Astrocyte of the hippocampus (primary cell): ENCODE results near the gene OR5H1.
"Not testable (repeated sequence)": the region's sequence is repeated elsewhere in the genome, so short reads cannot be mapped to it uniquely, and the experiment has no call there.

Source experiments
- DNase-seq: peaks from one replicate; pipeline ENCODE4 v3.0.0; 2011; ENCODE audit warnings: low read depth, low spot score

Gene OR5H1

DNA sequence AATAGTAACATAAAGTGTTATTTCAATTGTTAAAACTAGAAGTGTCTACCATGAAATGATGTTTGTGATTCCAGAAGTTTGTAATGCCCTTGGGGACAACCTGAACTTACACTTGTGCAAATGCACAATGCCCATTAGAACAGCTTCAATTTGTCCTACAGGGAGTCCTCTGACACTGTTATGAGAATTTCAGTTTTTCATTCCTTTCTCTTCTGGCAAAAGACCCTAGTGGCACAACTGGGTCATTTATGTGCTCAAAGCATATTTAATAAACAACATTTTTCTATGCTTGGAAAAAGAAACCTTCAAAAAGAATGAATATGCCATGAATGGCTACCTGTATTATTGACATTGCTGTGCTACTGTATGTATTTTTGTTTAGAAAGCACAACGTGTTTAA, at the start of gene OR5H1:
OR5H1 (plus strand) TSS at position 301 of the 400 bp plus-strand sequence. CDS start 1,977 bp downstream, outside the sequence.
- DNase-seq: no peak

DNA sequence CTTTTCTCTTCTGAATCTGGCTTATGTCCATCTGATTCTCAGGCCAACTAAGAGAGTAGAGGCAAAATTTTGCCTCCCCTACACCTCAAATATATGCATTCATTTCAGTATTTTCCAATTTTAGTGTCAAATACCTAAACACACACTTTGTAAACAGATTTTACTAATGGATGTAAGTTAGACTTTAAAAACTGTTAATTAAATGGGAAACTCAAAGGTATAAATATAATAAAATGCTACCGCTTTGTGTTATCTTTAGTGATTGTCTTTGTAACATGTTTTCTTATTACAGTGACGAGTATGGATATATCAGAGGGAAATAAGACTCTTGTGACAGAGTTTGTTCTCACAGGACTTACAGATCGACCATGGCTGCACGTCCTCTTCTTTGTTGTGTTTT, 43.6 kb upstream of the OR5H1 start, which contains the start of gene OR5AC2:
OR5AC2 (plus strand) TSS at position 301 of the 400 bp plus-strand sequence; CDS start at position 301, 0 bp downstream.
- DNase-seq: no peak

DNA sequence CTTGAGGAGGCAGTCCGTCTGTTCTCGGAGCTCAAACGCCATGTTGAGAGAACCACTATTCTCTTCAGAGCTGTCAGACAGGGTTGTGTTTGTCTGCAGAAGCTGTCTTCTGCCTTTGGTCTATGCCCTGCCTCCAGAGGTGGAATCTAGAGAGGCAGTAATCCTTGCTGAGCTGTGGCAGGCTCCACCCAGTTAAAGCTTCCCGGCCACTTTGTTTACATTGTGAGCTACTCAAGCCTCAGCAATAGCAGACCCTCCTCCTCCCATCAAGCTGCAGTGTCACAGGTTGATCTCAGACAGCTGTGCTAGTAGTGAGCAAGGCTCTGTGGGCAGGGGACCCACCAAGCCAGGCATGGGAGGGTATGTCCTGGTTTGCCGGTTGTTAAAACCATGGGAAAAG, 34.6 kb upstream of the OR5H1 start:
- DNase-seq: no peak

DNA sequence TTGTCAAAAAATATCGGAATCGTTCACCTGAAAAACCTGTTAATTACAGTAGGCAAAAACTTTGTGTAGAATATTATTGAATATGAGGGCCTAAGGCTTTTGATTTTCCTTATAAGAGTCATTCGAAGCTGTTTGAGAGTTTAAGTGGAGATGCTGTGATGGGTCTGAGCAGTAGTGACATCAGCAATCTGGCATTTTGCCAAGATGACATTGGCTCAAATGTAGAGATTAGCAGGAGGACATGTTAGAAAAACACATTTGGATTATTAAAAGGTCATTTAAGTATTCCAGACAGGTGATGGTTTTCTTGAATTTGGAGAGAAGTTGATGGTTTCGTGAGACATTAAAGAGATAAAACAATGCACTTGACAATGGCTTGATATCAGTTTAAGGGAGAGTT, 30.7 kb upstream of the OR5H1 start:
- no peak for DNase-seq

DNA sequence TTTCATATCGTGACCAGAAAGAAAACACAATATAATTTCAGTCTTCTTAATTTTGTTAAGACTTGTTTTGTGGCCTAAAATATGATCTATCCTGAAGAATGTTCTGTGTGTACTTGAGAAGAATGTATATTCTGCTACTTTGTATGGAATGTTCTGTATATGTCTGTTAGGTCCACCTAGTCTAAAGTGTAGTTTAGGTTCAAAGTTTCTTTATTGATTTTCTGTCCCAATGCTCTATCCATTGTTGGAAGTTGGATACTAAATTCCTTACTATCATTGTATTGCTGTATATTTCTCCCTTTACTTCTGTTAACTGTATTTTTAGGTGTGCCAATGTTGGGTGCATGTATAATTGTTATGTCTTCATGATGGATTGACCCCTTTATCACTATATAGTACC, 22.4 kb upstream of the OR5H1 start:
- no peak for DNase-seq

DNA sequence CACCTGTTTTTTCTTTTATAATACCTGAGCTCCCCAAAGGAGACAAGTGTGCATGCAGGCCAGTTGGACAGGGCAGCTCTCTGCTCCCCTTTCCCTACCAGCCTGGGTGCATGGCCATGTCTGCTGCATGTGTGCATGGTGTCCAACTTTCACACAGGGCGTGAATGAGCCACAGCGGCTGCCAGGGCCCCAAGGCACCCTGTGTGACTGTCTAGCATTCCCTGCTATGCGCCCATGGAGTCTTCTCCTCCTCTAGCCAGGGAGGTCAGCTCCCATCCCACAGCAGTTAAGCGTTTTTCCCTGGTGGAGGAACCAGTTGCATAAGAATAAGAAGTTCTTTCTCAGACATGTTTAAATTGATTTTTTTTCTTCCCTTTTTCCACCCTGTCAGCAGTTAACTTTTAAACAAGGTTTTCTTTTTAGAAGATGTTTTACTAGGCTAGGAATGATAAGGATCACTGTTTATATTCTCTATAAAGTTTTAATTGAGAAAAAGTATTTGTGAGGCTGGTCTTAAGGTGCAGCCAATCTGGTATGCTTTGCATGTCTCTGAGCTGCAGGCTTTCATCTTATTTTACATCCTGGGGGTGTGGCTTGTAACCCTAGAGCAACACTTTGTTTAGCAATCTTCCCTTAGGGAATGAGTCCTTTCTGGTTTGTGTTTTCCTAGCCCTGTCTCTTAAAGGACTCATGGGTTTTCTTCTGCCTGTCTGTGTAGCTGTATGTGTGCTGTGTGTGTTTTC, 20.5 kb upstream of the OR5H1 start:
- DNase-seq: no peak

DNA sequence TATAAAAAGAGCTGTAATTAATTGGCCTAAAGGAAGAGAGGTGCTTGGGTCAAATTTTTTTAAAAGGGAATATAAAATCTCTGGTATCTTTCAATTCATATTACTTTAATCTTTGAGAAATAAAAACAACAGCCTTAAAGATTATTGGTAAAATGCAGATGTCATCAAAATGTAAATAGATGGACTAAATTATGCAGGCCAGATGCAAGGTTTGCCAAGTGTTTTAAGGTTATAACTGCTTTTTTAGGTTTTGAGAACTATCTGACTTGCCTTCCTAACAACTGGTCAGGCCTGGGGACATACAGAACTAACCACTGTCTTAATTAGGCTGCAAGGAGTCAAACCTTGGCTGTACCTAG, 20.0 kb upstream of the OR5H1 start:
- DNase-seq: no peak

DNA sequence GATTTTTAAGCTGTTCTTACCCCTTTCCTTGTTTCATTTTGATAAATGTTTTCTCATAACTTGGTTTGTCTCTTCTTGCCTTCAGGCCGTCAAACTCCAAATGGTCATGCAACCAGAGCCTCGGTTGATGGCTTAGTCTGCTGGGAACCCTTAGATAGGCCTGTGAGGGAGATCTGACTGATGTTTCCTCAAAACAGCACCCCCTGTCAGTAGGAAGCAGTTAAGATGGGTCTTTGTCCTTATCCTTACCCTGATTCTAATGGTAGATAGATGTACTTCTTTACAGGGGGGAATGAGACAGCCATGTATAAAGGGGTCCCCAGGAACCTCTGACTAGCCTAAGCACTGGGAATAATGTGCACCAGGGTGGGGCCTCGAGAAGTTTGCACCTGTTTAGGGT, 16.3 kb upstream of the OR5H1 start:
- DNase-seq: no peak

DNA sequence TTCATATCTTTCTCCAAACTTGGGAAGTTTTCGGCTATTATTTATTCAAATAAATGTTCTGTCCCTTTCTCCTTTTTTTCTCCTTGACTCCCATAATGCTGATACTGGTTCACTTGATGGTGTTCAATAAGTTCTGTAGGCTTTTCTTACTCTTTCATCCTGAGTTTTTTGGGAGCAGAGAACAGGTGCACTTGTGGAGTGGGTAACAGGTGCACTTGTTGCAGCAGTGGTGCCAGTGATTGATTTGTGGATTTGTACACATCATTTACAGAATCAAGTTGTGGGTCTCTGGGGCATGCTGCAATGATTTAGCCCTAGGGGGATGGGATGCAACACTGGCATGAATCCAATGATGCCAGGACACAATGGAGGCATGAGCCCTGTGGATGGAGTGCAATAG, 14.8 kb upstream of the OR5H1 start:
- no peak for DNase-seq

DNA sequence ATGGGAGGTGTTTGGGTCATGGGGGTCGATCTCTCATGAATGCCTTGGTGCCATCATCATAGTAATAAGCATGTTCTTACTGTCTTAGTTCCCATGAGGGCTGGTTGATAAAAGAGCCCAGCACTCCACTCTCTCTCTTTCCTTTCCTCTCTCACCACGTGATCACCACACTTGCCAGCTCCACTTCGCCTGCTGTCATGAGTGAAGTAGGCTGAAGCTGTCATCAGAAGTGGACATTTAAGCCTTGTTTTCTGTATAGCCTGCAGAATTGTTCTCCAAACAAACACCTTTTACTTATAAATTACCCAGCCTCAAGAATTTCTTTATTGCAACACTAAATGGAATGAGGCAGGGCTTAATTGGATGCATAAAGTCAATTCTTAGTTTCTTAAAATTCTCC, 6.1 kb downstream of the OR5H1 start:
- no peak for DNase-seq

DNA sequence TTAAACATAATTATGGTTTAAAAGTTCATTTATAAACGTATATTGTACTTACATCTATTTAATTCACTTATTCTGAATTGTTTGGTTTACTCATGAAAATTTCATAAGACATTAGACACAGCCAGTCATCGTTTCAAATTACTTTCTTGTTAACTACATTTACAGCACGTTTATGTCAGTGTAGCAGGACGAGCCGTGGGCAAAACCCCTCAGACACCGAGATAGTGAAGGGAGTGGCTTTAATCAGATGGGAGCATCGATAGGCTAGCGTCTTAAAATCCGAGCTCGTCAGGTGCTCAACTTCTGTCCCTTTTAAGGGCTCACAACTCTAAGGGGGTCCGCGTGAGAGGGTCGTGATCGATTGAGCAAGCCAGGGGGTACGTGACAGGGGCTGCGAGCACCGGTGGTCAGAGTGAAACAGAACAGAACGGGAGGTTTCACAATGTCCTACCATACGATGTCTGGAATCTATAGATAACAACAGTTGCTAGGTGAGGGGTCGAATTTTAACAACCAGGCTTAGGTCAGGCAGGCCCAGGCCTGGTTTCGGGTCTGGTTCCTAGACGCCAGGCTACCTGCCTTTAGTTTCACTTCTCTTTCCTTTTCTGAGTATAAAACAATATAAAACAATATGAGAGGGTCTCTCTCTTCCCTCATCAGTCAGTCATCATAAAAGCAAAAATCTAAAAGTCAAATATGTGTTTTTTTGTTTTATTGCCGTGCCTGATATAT, 7.5 kb downstream of the OR5H1 start:
- DNase-seq: not testable (repeated sequence)

DNA sequence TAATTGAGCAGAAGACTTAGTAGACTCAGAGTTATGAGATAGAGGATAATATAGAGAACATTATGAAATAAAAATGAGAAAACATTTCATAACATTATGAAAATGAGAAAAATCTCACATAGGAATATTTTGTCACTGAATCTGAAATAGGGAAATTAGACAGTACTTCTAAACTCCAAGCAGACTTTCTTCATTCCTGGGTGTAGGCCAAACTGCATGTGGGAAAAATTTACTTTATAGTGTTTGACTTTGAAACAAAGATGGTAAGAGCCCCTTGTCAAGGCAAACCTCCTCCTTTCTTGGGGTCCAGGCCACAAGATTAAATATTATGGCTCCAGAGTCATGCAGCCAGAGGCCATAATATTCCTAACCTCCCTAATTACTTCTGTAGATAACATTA, 10.0 kb downstream of the OR5H1 start:
- no peak for DNase-seq

DNA sequence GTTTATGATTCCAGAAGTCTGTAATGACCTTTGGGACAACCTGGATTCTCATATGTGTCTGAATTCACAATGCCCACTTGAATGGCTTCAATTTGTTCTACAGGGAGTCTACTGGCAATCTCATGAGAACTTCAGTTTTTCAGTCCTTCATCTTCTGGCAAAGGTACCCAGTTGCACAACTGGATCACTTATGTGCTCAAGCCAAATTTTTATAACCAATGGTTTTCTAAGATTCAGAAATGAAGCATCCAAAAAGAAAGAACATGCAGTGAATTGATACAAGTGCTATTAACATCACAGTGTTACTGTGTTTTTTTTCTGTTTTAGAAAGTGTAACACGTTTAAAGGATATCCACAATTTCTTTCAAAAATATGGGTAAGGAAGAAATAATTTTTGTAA, 16.7 kb downstream of the OR5H1 start, which contains the start of gene OR5H14:
OR5H14 (plus strand) TSS at position 301 of the 400 bp plus-strand sequence. CDS start 1,907 bp downstream, outside the sequence.
- DNase-seq: no peak

DNA sequence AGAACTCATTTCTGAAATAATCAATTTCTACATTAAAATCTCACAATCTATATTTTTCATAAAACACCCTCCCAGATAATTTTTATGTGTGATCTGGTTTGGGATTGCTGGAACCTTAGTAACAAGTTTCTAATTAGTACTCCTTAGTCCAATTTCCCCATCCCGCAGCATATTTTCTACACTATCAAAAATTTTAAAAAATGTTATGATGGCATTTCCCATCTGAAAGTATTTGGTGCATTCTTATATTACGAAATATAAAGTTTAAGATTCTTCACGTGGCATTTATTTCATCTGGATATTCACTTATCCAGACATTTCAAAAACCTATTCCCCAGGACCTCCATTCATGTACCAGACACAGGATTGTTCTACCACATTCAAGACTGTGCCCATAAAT, 18.2 kb downstream of the OR5H1 start:
- DNase-seq: no peak

DNA sequence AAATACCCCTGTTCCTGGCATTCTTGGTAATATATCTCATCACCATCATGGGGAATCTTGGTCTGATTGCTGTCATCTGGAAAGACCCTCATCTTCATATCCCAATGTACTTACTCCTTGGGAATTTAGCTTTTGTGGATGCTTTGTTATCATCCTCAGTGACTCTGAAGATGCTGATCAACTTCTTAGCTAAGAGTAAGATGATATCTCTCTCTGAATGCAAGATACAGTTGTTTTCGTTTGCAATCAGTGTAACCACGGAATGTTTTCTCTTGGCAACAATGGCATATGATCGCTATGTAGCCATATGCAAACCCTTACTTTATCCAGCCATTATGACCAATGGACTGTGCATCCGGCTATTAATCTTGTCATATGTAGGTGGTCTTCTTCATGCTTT, 18.9 kb downstream of the OR5H1 start:
- not testable (repeated sequence) for DNase-seq

DNA sequence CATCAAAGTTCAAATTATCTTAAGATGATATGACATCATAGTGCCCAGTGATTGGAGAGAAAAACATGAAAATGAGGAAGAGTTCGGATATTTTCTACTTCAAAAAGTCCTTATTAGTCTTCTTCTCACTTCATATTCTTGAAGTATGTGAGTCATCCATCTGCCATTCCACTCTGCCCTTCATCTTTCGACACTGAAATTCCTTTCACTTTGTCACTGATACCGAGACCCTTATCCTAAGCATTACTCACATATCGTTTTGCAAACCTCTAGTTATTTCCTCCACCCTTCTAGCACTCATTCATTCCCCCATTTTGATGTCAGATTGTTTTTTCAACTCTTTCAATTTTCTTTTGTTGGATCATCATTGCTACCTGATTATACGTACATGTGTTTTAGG, 20.7 kb downstream of the OR5H1 start:
- peak; percentile 3 for DNase-seq

DNA sequence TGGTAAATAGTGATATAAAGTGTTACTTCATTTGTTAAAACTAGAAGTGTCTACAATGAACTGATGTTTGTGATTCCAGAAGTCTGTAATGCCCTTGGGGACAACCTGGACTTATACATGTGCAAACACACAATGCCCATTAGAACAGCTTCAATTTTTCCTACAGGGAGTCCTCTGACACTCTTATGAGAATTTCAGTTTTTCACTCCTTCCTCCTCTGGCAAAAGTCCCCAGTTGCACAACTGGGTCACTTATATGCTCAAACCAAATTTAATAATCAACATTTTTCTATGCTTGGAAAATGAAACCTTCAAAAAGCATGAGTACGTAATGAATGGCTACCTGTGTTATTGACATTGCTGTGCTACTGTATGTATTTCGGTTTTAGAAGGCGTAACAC, 35.9 kb downstream of the OR5H1 start, which contains the start of gene OR5H15:
OR5H15 (plus strand) TSS at position 301 of the 400 bp plus-strand sequence. CDS start 2,004 bp downstream, outside the sequence.
- no peak for DNase-seq

DNA sequence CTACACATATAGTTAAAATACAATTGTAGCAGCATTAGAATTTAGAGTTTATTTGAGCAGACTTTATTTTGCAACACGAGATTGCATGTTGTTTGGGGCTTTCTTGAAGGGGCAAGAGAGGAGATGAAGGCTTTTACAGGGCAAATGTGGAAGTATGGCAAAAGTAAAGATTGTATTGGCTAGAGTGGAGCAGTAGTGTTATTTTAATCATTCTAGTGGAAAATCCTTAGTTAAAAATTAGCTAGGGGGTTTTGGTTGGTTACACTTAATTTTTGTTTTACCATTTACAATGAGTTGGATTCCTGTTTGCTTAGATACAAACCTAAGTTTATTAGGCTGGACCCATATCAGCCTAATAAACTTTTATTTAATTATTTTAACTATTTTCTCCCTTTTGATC, 40.5 kb downstream of the OR5H1 start:
- no peak for DNase-seq

DNA sequence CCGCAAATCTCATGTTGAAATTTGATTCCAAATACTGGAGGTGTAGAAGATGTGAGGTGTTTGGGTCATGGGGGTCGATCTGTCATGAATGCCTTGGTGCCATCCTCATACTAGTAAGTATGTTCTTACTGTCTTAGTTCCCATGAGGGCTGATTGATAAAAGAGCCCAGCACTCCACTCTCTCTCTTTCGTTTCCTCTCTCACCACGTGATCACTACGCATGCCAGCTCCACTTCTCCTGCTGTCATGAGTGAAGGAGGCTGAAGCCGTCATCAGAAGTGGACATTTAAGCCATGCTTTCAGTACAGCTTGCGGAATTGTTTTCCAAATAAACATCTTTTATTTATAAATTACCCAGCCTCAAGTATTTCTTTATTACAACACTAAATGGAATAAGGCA, 42.1 kb downstream of the OR5H1 start:
- DNase-seq: no peak

DNA sequence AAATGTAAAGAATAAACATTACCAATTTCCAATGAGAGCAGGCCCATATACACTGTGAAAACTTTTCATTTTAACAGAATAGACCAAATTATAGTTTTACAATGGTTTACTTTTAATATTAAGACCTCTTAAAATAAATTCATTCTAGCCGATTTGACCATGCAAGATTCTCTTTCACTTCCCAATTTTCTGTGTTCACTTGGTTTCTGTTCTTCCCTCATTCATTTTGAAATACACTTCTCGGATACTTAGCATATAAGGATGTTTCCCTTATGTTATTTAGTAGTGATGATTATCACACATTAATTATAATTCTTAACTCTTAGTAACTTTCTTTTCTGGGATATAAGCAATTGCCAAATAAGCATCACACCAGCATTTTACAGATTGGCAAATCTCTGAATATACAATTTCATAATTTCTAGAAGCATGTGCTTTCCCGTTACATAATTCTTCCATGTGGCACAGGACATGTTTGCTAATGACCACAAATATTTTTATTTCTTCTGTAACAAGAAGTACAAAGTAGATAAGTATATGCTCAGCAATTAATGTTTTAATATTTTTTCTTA, 49.9 kb downstream of the OR5H1 start:
- no peak for DNase-seq

DNA sequence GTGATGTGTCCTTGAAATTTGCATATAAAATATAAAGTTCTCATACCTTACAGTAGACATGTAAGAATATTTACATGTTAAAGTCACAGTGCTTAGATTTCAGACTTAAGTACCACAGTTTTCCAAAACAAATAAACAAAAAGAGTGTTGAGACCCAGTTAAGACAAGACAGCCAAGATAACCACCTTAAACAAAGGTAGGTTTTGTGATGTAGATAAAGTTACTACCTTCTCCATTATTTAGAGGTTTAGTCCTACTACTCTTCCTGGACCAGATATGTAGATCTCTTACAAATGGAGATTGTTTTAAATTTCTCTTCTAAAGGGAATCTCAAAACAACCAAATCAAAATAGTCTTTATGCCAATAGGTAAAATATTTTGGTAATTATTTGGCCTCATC, 51.7 kb downstream of the OR5H1 start:
- no peak for DNase-seq

DNA sequence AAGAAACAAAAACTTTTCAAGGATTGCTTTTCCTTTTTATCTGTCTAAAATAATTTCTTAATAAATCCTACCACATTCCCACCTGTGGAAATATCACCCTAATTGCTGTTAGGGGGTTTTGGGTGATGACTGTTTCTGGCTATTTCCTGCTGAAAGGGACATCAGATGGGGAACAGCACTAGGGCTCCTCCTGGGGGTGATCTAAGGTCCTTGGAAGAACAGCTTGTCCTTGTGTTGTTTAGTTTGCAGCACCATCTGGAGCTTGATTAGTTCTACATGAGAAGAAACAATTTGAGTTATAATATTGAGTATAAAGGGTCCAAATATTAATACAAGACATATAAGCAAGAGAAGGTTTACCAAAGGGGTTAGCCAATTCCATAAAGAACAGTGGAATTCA, 54.7 kb downstream of the OR5H1 start:
- no peak for DNase-seq
